HCT116 (cell line): ENCODE measurements around the gene GK.

Experiments used
- CEBPB ChIP-seq: IDR thresholded peaks from 2 replicates; pipeline ENCODE4 v1.6.1; 2012; ENCODE audit warnings: low read depth
- EZH2 ChIP-seq: fragments of 200-600 bp; sonication (generic); IDR thresholded peaks from 2 replicates; pipeline ENCODE4 v1.6.1; 2017; ENCODE audit warnings: antibody characterized with exemption, mixed run types
- JUND ChIP-seq: IDR thresholded peaks from 2 replicates; pipeline ENCODE4 v1.6.1; 2012
- POLR2AphosphoS5 ChIP-seq: IDR thresholded peaks from 2 replicates; pipeline ENCODE4 v1.6.1; 2011; ENCODE audit warnings: mild to moderate bottlenecking, low read depth, low read length, moderate library complexity
- ZNF274 ChIP-seq: fragments of 200-500 bp; sonication (Bioruptor generic); IDR thresholded peaks from 2 replicates; pipeline ENCODE4 v1.6.1; 2014; ENCODE audit warnings: mild to moderate bottlenecking, low read depth, low read length, inconsistent platforms
- TF ChIP-seq, protein P1 (sequence below), 3 experiments: fragments of 200-600 bp in 1 of 3; sonication (generic) in 1 of 3; IDR thresholded peaks in 2 of 3; conservative IDR thresholded peaks in 1 of 3; 2 replicates each; pipeline ENCODE4 v1.5.1; 2012 to 2017; ENCODE audit warnings: low read depth in 2 of 3, low read length in 2 of 3, antibody characterized with exemption in 1 of 3, borderline replicate concordance in 1 of 3, control low read depth in 1 of 3, mild to moderate bottlenecking in 1 of 3, mixed read lengths in 1 of 3, mixed run types in 1 of 3, moderate library complexity in 1 of 3; ENCODE audit not compliant: insufficient read depth in 1 of 3
- TF ChIP-seq, protein P2 (sequence below): IDR thresholded peaks from 2 replicates; pipeline ENCODE4 v1.6.1; 2011; ENCODE audit warnings: mild to moderate bottlenecking, low read length, moderate library complexity; ENCODE audit not compliant: insufficient replicate concordance; ENCODE audit errors: extremely low read depth

DNA sequence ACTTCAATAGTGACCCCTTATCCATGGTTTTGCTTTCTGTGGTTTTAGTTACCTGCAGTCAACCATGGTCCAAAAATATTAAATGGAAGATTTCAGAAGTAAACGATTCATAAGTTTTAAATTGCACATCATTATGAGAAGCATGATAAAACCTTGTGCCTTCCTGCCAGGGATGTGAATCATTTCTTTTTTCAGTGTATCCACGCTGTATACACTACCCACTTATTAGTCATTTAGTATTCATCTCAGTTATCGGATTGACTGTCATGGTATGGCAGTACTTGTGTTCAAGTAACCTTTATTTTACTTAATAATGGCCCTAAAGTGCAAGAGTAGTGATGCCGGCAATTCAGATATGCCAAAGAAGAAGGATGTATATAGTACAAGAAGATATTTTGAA, 38.0 kb upstream of the GK start:
- TF ChIP-seq, protein P1, sequence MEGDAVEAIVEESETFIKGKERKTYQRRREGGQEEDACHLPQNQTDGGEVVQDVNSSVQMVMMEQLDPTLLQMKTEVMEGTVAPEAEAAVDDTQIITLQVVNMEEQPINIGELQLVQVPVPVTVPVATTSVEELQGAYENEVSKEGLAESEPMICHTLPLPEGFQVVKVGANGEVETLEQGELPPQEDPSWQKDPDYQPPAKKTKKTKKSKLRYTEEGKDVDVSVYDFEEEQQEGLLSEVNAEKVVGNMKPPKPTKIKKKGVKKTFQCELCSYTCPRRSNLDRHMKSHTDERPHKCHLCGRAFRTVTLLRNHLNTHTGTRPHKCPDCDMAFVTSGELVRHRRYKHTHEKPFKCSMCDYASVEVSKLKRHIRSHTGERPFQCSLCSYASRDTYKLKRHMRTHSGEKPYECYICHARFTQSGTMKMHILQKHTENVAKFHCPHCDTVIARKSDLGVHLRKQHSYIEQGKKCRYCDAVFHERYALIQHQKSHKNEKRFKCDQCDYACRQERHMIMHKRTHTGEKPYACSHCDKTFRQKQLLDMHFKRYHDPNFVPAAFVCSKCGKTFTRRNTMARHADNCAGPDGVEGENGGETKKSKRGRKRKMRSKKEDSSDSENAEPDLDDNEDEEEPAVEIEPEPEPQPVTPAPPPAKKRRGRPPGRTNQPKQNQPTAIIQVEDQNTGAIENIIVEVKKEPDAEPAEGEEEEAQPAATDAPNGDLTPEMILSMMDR (IDR thresholded peaks at IDR 0.05 in 2 of 3, conservative IDR thresholded peaks at IDR 0.05 in 1 of 3; ENCODE audit: borderline replicate concordance in 1 of 3, insufficient read depth in 1 of 3, low read depth in 2 of 3, low read length in 2 of 3) = no peak
- TF ChIP-seq ZNF274 (no peak), POLR2AphosphoS5 (no peak), EZH2 (no peak), JUND (no peak), CEBPB (no peak)
- TF ChIP-seq, protein P2, sequence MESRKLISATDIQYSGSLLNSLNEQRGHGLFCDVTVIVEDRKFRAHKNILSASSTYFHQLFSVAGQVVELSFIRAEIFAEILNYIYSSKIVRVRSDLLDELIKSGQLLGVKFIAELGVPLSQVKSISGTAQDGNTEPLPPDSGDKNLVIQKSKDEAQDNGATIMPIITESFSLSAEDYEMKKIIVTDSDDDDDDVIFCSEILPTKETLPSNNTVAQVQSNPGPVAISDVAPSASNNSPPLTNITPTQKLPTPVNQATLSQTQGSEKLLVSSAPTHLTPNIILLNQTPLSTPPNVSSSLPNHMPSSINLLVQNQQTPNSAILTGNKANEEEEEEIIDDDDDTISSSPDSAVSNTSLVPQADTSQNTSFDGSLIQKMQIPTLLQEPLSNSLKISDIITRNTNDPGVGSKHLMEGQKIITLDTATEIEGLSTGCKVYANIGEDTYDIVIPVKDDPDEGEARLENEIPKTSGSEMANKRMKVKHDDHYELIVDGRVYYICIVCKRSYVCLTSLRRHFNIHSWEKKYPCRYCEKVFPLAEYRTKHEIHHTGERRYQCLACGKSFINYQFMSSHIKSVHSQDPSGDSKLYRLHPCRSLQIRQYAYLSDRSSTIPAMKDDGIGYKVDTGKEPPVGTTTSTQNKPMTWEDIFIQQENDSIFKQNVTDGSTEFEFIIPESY = no peak
